Testis (tissue), 3 donors: Measurements from ENCODE around the gene LMO4. TPM values are rescaled to one million over a fixed set of nuclear protein-coding genes. Genes with fewer than 3 reads are reported as not detected.

Experiments used
- DNase-seq: peaks from one replicate; pipeline ENCODE4 v3.0.0-alpha.2; 2019
- H3K27ac ChIP-seq, 2 donors: fragments of 200-600 bp; sonication (generic); one replicate each; pipeline ENCODE4 v1.5.1; 2019
- H3K27me3 ChIP-seq: fragments of 200-600 bp; sonication (generic); one replicate; pipeline ENCODE4 v1.5.1; 2019
- H3K36me3 ChIP-seq: fragments of 200-600 bp; sonication (generic); one replicate; pipeline ENCODE4 v1.5.1; 2017; ENCODE audit warnings: low read depth; ENCODE audit errors: missing control alignments
- H3K4me1 ChIP-seq: fragments of 200-600 bp; sonication (generic); one replicate; pipeline ENCODE4 v1.5.1; 2019
- H3K4me3 ChIP-seq, 2 donors: fragments of 200-600 bp; sonication (generic); one replicate each; pipeline ENCODE4 v1.5.1; 2017 to 2019
- H3K9me3 ChIP-seq: fragments of 200-600 bp; sonication (generic); one replicate; pipeline ENCODE4 v1.5.1; 2017
- CTCF ChIP-seq, 3 experiments: fragments of 450-650 bp in 2 of 3; fragments of 200-600 bp in 1 of 3; sonication (generic) in 1 of 3; IDR thresholded peaks; one replicate each; pipeline ENCODE4 v1.5.1; 2016 to 2019; ENCODE audit warnings: antibody characterized with exemption in 3 of 3, mild to moderate bottlenecking in 2 of 3, moderate library complexity in 1 of 3
- POLR2A ChIP-seq: fragments of 450-650 bp; IDR thresholded peaks from one replicate; pipeline ENCODE4 v1.6.1; 2017; ENCODE audit warnings: antibody characterized with exemption, mild to moderate bottlenecking, moderate library complexity
- WGBS, 2 donors: methylation state at CpG; one replicate each; pipeline ENCODE4 v1.1.5; 2018; 5-methylcytosine and 5-hydroxymethylcytosine counted together
- intact Hi-C: fragments of 100-400 bp; cut with DNase I; formaldehyde crosslinking; loops from one replicate; pipeline ENCODE4 v1.15.1; 2023; ENCODE audit warnings: low total_unique reads
- polyA plus RNA-seq: library from polyadenylated mRNA; stranded (reverse); fragments of 350-450 nt; fragmentation: Illumina TruSeq; extraction: RNeasy Lipid Tissue Mini Kit (QIAGEN cat#74804); gene quantifications from one replicate; pipeline ENCODE4 v1.2.3, GENCODE V29; 2014; ENCODE audit warnings: low read depth, low replicate concordance; ENCODE audit not compliant: insufficient read depth
- total RNA-seq, 2 donors: library from RNA; depleted of rRNA; stranded (reverse); fragments of >200 nt; gene quantifications; one replicate each; pipeline ENCODE4 v1.2.3, GENCODE V29; 2016

LMO4 gene
- total and polyA plus RNA-seq, 3 donors from 2014 or later = 38.3 to 76.6 (median 65.6) TPM

- Histone ChIP-seq H3K9me3 (no peaks in the 10 kb centered on the region), H3K4me3 (no peak overlapping the region), H3K36me3 (no peaks in the 10 kb centered on the region), H3K4me1 (no peaks in the 10 kb centered on the region), H3K27me3 (no peaks in the 10 kb centered on the region), H3K27ac (no peak overlapping the region)
- DNase-seq = no peak
- intact Hi-C loops = no loop called here
- WGBS, 2 donors = 84 to 86% methylated on average over 2 of the region's 2 CpGs
- TF ChIP-seq CTCF (IDR thresholded peaks at IDR 0.05) = no peak
- no peak for TF ChIP-seq POLR2A
Measured at GRCh38 chr1:87362834-87363426, 34.2 kb downstream of the LMO4 start.

- no peak overlapping the region for H3K4me3 ChIP-seq
- H3K36me3 ChIP-seq = no peaks in the 10 kb centered on the region
- no peaks in the 10 kb centered on the region for H3K9me3 ChIP-seq
- WGBS, 2 donors = 37 to 48% methylated on average over 3 of the region's 3 CpGs
- no peak for DNase-seq
- no peaks in the 10 kb centered on the region for H3K27me3 ChIP-seq
- intact Hi-C loops = no loop called here
- TF ChIP-seq POLR2A = no peak
- TF ChIP-seq CTCF (IDR thresholded peaks at IDR 0.05) = no peak
- no peaks in the 10 kb centered on the region for H3K4me1 ChIP-seq
- no peak overlapping the region for H3K27ac ChIP-seq
Measured at GRCh38 chr1:87367549-87367948, 38.9 kb downstream of the LMO4 start.

GRCh38 chr1:87368907-87369306 is 40.2 kb downstream of the LMO4 start:
- no peaks in the 10 kb centered on the region for H3K36me3 ChIP-seq
- DNase-seq = no peak
- H3K9me3 ChIP-seq = no peaks in the 10 kb centered on the region
- H3K4me1 ChIP-seq = no peaks in the 10 kb centered on the region
- TF ChIP-seq CTCF (IDR thresholded peaks at IDR 0.05) (no peak), POLR2A (no peak)
- H3K4me3 ChIP-seq = no peak overlapping the region
- intact Hi-C loops = no loop called here
- H3K27me3 ChIP-seq = no peaks in the 10 kb centered on the region
- 86 to 90% methylated on average over 2 of the region's 2 CpGs for WGBS, 2 donors
- H3K27ac ChIP-seq = no peak overlapping the region

GRCh38 chr1:87369736-87370478 is 41.2 kb downstream of the LMO4 start:
- Histone ChIP-seq H3K4me3 (no peak overlapping the region), H3K36me3 (no peaks in the 10 kb centered on the region), H3K9me3 (no peaks in the 10 kb centered on the region), H3K4me1 (no peaks in the 10 kb centered on the region), H3K27ac (no peak overlapping the region), H3K27me3 (no peaks in the 10 kb centered on the region)
- intact Hi-C loops = no loop called here
- WGBS, 2 donors = 76 to 81% methylated on average over 3 of the region's 3 CpGs
- DNase-seq = no peak
- TF ChIP-seq CTCF (IDR thresholded peaks at IDR 0.05) (no peak), POLR2A (no peak)

GRCh38 chr1:87370544-87370943 is 41.9 kb downstream of the LMO4 start:
- no peak for DNase-seq
- H3K4me3 ChIP-seq = no peak overlapping the region
- H3K4me1 ChIP-seq = no peaks in the 10 kb centered on the region
- TF ChIP-seq POLR2A (no peak), CTCF (IDR thresholded peaks at IDR 0.05) (no peak)
- intact Hi-C loops = no loop called here
- no peaks in the 10 kb centered on the region for H3K9me3 ChIP-seq
- H3K27ac ChIP-seq = no peak overlapping the region
- 81 to 88% methylated on average over 5 of the region's 5 CpGs for WGBS, 2 donors
- H3K36me3 ChIP-seq = no peaks in the 10 kb centered on the region
- H3K27me3 ChIP-seq = no peaks in the 10 kb centered on the region
